GM18505 (cell line): ENCODE data around the gene MT1G.

ENCODE experiments used
- ATAC-seq: cut with Tn5 transposase; IDR thresholded peaks from one replicate; pipeline ENCODE4 v1.9.1; 2021; ENCODE audit not compliant: unreplicated experiment
- POLR2A ChIP-seq: IDR thresholded peaks from 4 replicates; pipeline ENCODE4 v1.6.1; 2011; ENCODE audit warnings: borderline replicate concordance; ENCODE audit not compliant: insufficient read depth, insufficient read length; ENCODE audit errors: extremely low read depth

The MT1G gene

GRCh38 chr16:56643833-56644232, 24.0 kb downstream of the MT1G start:
- no peak for ATAC-seq
- TF ChIP-seq POLR2A = no peak

- ATAC-seq = no peak
- no peak for TF ChIP-seq POLR2A
These were observed 24.6 kb downstream of the MT1G start for GRCh38 chr16:56643080-56643778.

- no peak for ATAC-seq
- TF ChIP-seq POLR2A = no peak
These were observed 26.7 kb downstream of the MT1G start for GRCh38 chr16:56641166-56641565.

GRCh38 chr16:56640076-56640475, 27.8 kb downstream of the MT1G start:
- no peak for ATAC-seq
- no peak for TF ChIP-seq POLR2A

- no peak for ATAC-seq
- no peak for TF ChIP-seq POLR2A
These were observed 28.8 kb downstream of the MT1G start for GRCh38 chr16:56639045-56639444.

GRCh38 chr16:56637814-56638750, 29.8 kb downstream of the MT1G start, which contains the start of gene MT1A:
Gene MT1A, plus strand, starts transcription at chr16:56638666. Its CDS starts 73 bp downstream, at chr16:56638739.
- TF ChIP-seq POLR2A = no peak
- ATAC-seq = no peak

- TF ChIP-seq POLR2A = no peak
- no peak for ATAC-seq
These were observed 31.1 kb downstream of the MT1G start for GRCh38 chr16:56636616-56637413.

- no peak for ATAC-seq
- TF ChIP-seq POLR2A = no peak
These were observed 32.4 kb downstream of the MT1G start for GRCh38 chr16:56635441-56635967.

- no peak for TF ChIP-seq POLR2A
- no peak for ATAC-seq
These were observed 33.0 kb downstream of the MT1G start for GRCh38 chr16:56634715-56635440.

- no peak for ATAC-seq
- no peak for TF ChIP-seq POLR2A
These were observed 34.3 kb downstream of the MT1G start for GRCh38 chr16:56633535-56633934.

GRCh38 chr16:56632848-56633365, 35.0 kb downstream of the MT1G start:
- ATAC-seq = no peak
- no peak for TF ChIP-seq POLR2A

- no peak for TF ChIP-seq POLR2A
- no peak for ATAC-seq
These were observed 35.6 kb downstream of the MT1G start, which contains the start of gene MT1M for GRCh38 chr16:56632156-56632847. Gene MT1M, plus strand, starts transcription at chr16:56632659. Its CDS starts 73 bp downstream, at chr16:56632732.

- ATAC-seq = no peak
- TF ChIP-seq POLR2A = no peak
These were observed 36.1 kb downstream of the MT1G start for GRCh38 chr16:56631832-56632155.
